Body of pancreas (tissue), 4 donors: ENCODE measurements around the gene AHCYL2.

Experiments used
- CTCF ChIP-seq, 7 experiments: fragments of 450-650 bp in 4 of 7; fragments of 200-600 bp in 3 of 7; sonication (generic) in 3 of 7; IDR thresholded peaks; one replicate each; pipeline ENCODE4 v1.5.1; 2016 to 2019; ENCODE audit warnings: antibody characterized with exemption in 7 of 7
- POLR2A ChIP-seq, 3 donors: fragments of 450-650 bp; IDR thresholded peaks; one replicate each; pipeline ENCODE4 v1.6.1; 2016; ENCODE audit warnings: antibody characterized with exemption in 3 of 3, mild to moderate bottlenecking in 2 of 3

- TF ChIP-seq CTCF (IDR thresholded peaks at IDR 0.05) (no peak), POLR2A (IDR thresholded peaks at IDR 0.05) (no peak)
Measured at GRCh38 chr7:129386506-129386905, 161.7 kb downstream of the AHCYL2 start.
